NCI-H2227 (cell line): ENCODE data around the gene SFMBT2.
"Not testable (repeated sequence)": the region's sequence is repeated elsewhere in the genome, so short reads cannot be mapped to it uniquely, and the experiment has no call there.

ENCODE experiments used
- DNase-seq: peaks from one replicate; lab custom pipeline; 2025; ENCODE audit not compliant: unreplicated experiment; lab: John Stamatoyannopoulos, UW

Gene SFMBT2

GRCh38 chr10:7329219-7329618 lies 81.6 kb downstream of the SFMBT2 start:
- DNase-seq = no peak

- DNase-seq = no peak
These were observed 82.9 kb downstream of the SFMBT2 start for GRCh38 chr10:7327885-7328284.

GRCh38 chr10:7322623-7323022 lies 88.2 kb downstream of the SFMBT2 start:
- DNase-seq = no peak

GRCh38 chr10:7320072-7320471 lies 90.8 kb downstream of the SFMBT2 start:
- DNase-seq = no peak

- DNase-seq = no peak
These were observed 91.2 kb downstream of the SFMBT2 start for GRCh38 chr10:7319632-7320031.

GRCh38 chr10:7318836-7319235 lies 92.0 kb downstream of the SFMBT2 start:
- no peak for DNase-seq

GRCh38 chr10:7317786-7318446 lies 92.9 kb downstream of the SFMBT2 start:
- no peak for DNase-seq

GRCh38 chr10:7316839-7317238 lies 94.0 kb downstream of the SFMBT2 start:
- DNase-seq = no peak

- no peak for DNase-seq
These were observed 94.9 kb downstream of the SFMBT2 start for GRCh38 chr10:7315906-7316305.

- no peak for DNase-seq
These were observed 96.7 kb downstream of the SFMBT2 start for GRCh38 chr10:7314170-7314569.

GRCh38 chr10:7312488-7312857 lies 98.4 kb downstream of the SFMBT2 start:
- no peak for DNase-seq

- DNase-seq = not testable (repeated sequence)
These were observed 98.9 kb downstream of the SFMBT2 start for GRCh38 chr10:7311850-7312487.

GRCh38 chr10:7311218-7311849 lies 99.5 kb downstream of the SFMBT2 start:
- no peak for DNase-seq

- no peak for DNase-seq
These were observed 100.8 kb downstream of the SFMBT2 start for GRCh38 chr10:7310076-7310475.

- no peak for DNase-seq
These were observed 102.0 kb downstream of the SFMBT2 start for GRCh38 chr10:7308826-7309225.

- DNase-seq = no peak
These were observed 104.2 kb downstream of the SFMBT2 start for GRCh38 chr10:7306616-7307015.

GRCh38 chr10:7306147-7306546 lies 104.7 kb downstream of the SFMBT2 start:
- DNase-seq = no peak

GRCh38 chr10:7305053-7305452 lies 105.8 kb downstream of the SFMBT2 start:
- DNase-seq = no peak

GRCh38 chr10:7304110-7304509 lies 106.7 kb downstream of the SFMBT2 start:
- DNase-seq = no peak

- no peak for DNase-seq
These were observed 107.8 kb downstream of the SFMBT2 start for GRCh38 chr10:7302930-7303557.

GRCh38 chr10:7302392-7302906 lies 108.4 kb downstream of the SFMBT2 start:
- no peak for DNase-seq
